ENCODE data around the gene IFITM1. TPM values are rescaled to one million over a fixed set of nuclear protein-coding genes. Genes with fewer than 3 reads are reported as not detected.
"Not testable (repeated sequence)": the region's sequence is repeated elsewhere in the genome, so short reads cannot be mapped to it uniquely, and the experiment has no call there.

IFITM1 gene
- total RNA-seq, 1 donor: 276 TPM

GRCh38 chr11:362642-363442 lies 49.0 kb downstream of the IFITM1 start:
- peaks cover 7% of the 10 kb centered on the region for H3K27me3 ChIP-seq (ENCODE audit: insufficient read depth, low read length)
- H3K4me3 ChIP-seq (ENCODE audit: low read length): no peak overlapping the region
- H3K9me3 ChIP-seq (ENCODE audit: low read depth, low read length): no peaks in the 10 kb centered on the region
- peaks cover 6% of the 10 kb centered on the region for H3K4me1 ChIP-seq (ENCODE audit: insufficient read depth, low read length)

DNA sequence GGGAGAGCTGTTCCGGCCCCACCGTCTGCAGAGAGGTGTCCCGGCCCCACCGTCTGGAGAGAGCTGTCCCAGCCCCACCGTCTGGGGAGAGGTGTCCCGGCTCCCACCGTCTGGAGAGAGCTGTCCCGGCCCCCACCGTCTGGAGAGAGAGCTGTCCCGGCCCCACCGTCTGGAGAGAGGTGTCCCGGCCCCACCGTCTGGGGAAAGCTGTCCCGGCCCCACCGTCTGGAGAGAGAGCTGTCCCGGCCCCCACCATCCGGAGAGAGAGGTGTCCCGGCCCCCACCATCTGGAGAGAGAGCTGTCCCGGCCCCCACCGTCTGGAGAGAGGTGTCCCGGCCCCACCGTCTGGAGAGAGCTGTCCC lies 49.6 kb downstream of the IFITM1 start:
- H3K4me1 ChIP-seq (ENCODE audit: insufficient read depth, low read length); H3K9me3 ChIP-seq (ENCODE audit: low read depth, low read length); H3K4me3 ChIP-seq (ENCODE audit: low read length): not testable (repeated sequence)
- H3K27me3 ChIP-seq (ENCODE audit: insufficient read depth, low read length): peaks cover 13% of the 10 kb centered on the region

DNA sequence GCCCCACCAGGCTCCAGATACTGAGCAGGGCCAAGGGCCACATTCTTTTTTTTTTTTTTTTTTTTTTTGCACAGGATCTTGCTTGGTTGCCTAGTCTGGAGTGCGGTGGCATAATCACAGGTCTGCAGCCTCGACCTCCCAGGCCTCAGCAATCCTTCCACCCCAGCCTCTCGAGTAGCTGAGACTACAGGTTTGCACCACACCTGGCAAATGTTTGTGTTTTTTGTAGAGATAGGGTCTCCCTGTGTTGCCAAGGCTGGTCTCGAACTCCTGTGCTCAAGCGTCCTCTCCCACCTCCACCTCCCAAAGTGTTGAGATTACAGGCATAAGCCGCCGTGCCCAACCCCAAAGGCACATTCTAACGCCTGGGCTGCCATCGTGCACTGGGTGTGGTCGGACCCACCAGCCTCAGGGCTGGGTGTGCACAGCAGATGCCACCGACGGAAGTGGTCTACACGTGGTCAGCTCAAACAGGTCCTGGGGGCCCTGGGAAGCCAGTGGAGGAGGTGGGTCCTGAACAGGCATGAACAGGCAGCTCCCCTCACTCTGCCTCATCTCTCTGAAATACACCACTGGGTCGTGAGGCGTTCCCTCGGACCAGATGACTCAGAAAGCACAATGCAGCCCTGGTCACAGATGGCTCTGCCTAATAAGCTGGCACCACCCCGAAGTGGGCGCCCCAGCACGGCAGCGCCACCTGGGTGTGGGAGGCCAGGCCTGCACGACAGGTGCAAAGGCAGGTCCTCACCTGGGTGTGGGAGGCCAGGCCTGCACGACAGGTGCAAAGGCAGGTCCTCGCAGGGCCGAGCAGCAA lies 50.3 kb downstream of the IFITM1 start:
- H3K4me3 ChIP-seq (ENCODE audit: low read length): no peak overlapping the region
- H3K27me3 ChIP-seq (ENCODE audit: insufficient read depth, low read length): peaks cover 15% of the 10 kb centered on the region
- H3K4me1 ChIP-seq (ENCODE audit: insufficient read depth, low read length): peaks cover 12% of the 10 kb centered on the region
- no peaks in the 10 kb centered on the region for H3K9me3 ChIP-seq (ENCODE audit: low read depth, low read length)

Other genes starting within 250 kb of the IFITM1 start
- not detected for gene SCGB1C1, start 121.0 kb upstream of the IFITM1 start, total RNA-seq
- 20.6 TPM for gene BET1L, start 106.6 kb upstream of the IFITM1 start, total RNA-seq
- 53.4 TPM for gene RIC8A, start 106.3 kb upstream of the IFITM1 start, total RNA-seq
- gene SIRT3, start 77.7 kb upstream of the IFITM1 start, total RNA-seq: 6.2 TPM
- 62.5 TPM for gene PSMD13, start 77.1 kb upstream of the IFITM1 start, total RNA-seq
- 9.7 TPM for gene NLRP6, start 35.6 kb upstream of the IFITM1 start, total RNA-seq
- gene PGGHG, start 24.9 kb upstream of the IFITM1 start, total RNA-seq: 85.2 TPM
- not detected for gene IFITM5, start 14.5 kb upstream of the IFITM1 start, total RNA-seq
- 52.9 TPM for gene IFITM2, start 6.2 kb upstream of the IFITM1 start, total RNA-seq
- gene IFITM3, start 6.8 kb downstream of the IFITM1 start, total RNA-seq: 14.1 TPM
- 0.21 TPM for gene B4GALNT4, start 55.5 kb downstream of the IFITM1 start, total RNA-seq
- gene PKP3, start 80.2 kb downstream of the IFITM1 start, total RNA-seq: not detected
- gene SIGIRR, start 101.0 kb downstream of the IFITM1 start, total RNA-seq: 50.9 TPM
- gene ANO9, start 128.0 kb downstream of the IFITM1 start, total RNA-seq: 19.9 TPM
- 8.8 TPM for gene PTDSS2, start 136.2 kb downstream of the IFITM1 start, total RNA-seq
- gene RNH1, start 193.2 kb downstream of the IFITM1 start, total RNA-seq: 92.2 TPM
- 7.1 TPM for gene HRAS, start 221.5 kb downstream of the IFITM1 start, total RNA-seq
- gene LRRC56, start 223.5 kb downstream of the IFITM1 start, total RNA-seq: 0.94 TPM
- 2.1 TPM for gene LMNTD2, start 246.7 kb downstream of the IFITM1 start, total RNA-seq
- 16.6 TPM for gene RASSF7, start 246.9 kb downstream of the IFITM1 start, total RNA-seq

Data from mononuclear cell (primary cell).